HCT116 (cell line): ENCODE measurements around the gene ZNF584. TPM values are rescaled to one million over a fixed set of nuclear protein-coding genes. Genes with fewer than 3 reads are reported as not detected.

ENCODE experiments used
- ATAC-seq: fragments of 200-7000 bp; cut with Tn5 transposase; 2 replicates; pipeline ENCODE4 v1.9.1; 2020; ENCODE audit warnings: mild to moderate bottlenecking, moderate library complexity
- BruUV-seq: library from RNA; stranded (reverse); fragments of 400-500 nt; replicated peaks from 2 replicates; lab custom pipeline; 2021; lab: Mats Ljungman, UMichigan
- CTCF ChIA-PET: fragments of 300-600 bp; sonication (Branson Sonifier 250); formaldehyde crosslinking; loops from one replicate; lab custom pipeline; 2021; ENCODE audit warnings: antibody characterized with exemption; lab: Charles Lee
- POLR2A ChIA-PET: fragments of 300-600, 350-600 bp; sonication (Branson Sonifier 250); formaldehyde crosslinking; loops from one replicate; lab custom pipeline; 2021; ENCODE audit warnings: antibody characterized with exemption; lab: Charles Lee
- RAD21 ChIA-PET, 2 experiments: fragments of 300-600 bp; sonication (Branson Sonifier 250); formaldehyde crosslinking; loops; one replicate each; lab custom pipeline; 2023; ENCODE audit warnings: low total read pairs in 2 of 2; ENCODE audit not compliant: uncharacterized antibody in 2 of 2, unreplicated experiment in 2 of 2, low non-redundant PET in 1 of 2; lab: Charles Lee
- DNase-seq: peaks from one replicate; pipeline ENCODE4 v3.0.0-alpha.2; 2010; ENCODE audit warnings: low read depth, low spot score
- H2AFZ ChIP-seq: fragments of 200-600 bp; shearing (Covaris generic), sonication (generic); 2 replicates; pipeline ENCODE4 v1.6.1; 2017; ENCODE audit warnings: low read depth, mixed run types, mixed read lengths, antibody characterized with exemption, low read length; ENCODE audit not compliant: poor library complexity, severe bottlenecking
- H3K27ac ChIP-seq: 2 replicates; pipeline ENCODE4 v1.5.1; 2012; ENCODE audit warnings: low read depth, low read length
- H3K27me3 ChIP-seq: fragments of 200-600 bp; sonication (generic); 2 replicates; pipeline ENCODE4 v1.6.1; 2016; ENCODE audit warnings: mixed run types, low read length, mixed read lengths; ENCODE audit not compliant: insufficient read depth
- H3K36me3 ChIP-seq, 2 experiments: fragments of 200-500 bp in 1 of 2; fragments of 200-600 bp in 1 of 2; sonication (Bioruptor generic) in 1 of 2; sonication (generic) in 1 of 2; 2 replicates each; pipeline versions ENCODE4 v1.5.1 to v1.6.1; 2014 to 2016; ENCODE audit warnings: low read length in 2 of 2, inconsistent platforms in 1 of 2, mixed read lengths in 1 of 2, mixed run types in 1 of 2; ENCODE audit not compliant: insufficient read depth in 2 of 2, control insufficient read depth in 1 of 2
- H3K4me1 ChIP-seq, 2 experiments: fragments of 200-600 bp in 1 of 2; sonication (generic) in 1 of 2; 2 replicates each; pipeline versions ENCODE4 v1.5.1 to v1.6.1; 2012 to 2017; ENCODE audit warnings: low read length in 2 of 2, inconsistent platforms in 1 of 2, mild to moderate bottlenecking in 1 of 2, mixed read lengths in 1 of 2, mixed run types in 1 of 2, moderate library complexity in 1 of 2; ENCODE audit not compliant: insufficient read depth in 2 of 2, control insufficient read depth in 1 of 2
- H3K4me2 ChIP-seq: fragments of 200-600 bp; sonication (generic); 2 replicates; pipeline ENCODE4 v1.6.1; 2017; ENCODE audit warnings: mixed run types, low read length, mixed read lengths
- H3K4me3 ChIP-seq, 2 experiments: fragments of 200-600 bp in 1 of 2; sonication (generic) in 1 of 2; replicated peaks in 1 of 2; 2 replicates each; pipeline ENCODE4 v1.5.1; 2011 to 2016; ENCODE audit warnings: low read length in 2 of 2, control low read depth in 1 of 2, low read depth in 1 of 2, mild to moderate bottlenecking in 1 of 2, mixed read lengths in 1 of 2, mixed run types in 1 of 2
- H3K79me2 ChIP-seq: fragments of 200-600 bp; sonication (generic); 2 replicates; pipeline ENCODE4 v1.6.1; 2017; ENCODE audit warnings: mild to moderate bottlenecking, mixed run types, low read length, moderate library complexity, mixed read lengths; ENCODE audit not compliant: insufficient read depth
- H3K9ac ChIP-seq: fragments of 200-600 bp; sonication (generic); 2 replicates; pipeline ENCODE4 v1.6.1; 2016; ENCODE audit warnings: low read length, mixed read lengths
- H3K9me2 ChIP-seq: fragments of 200-600 bp; sonication (generic), shearing (Covaris generic); 2 replicates; pipeline ENCODE4 v1.6.1; 2017; ENCODE audit warnings: mixed run types, mild to moderate bottlenecking, moderate library complexity; ENCODE audit not compliant: insufficient read depth
- H3K9me3 ChIP-seq, 2 experiments: fragments of 200-500 bp in 1 of 2; fragments of 200-600 bp in 1 of 2; sonication (Bioruptor generic) in 1 of 2; sonication (generic) in 1 of 2; 2 replicates each; pipeline ENCODE4 v1.6.1; 2014 to 2017; ENCODE audit warnings: low read length in 2 of 2, mixed read lengths in 2 of 2, inconsistent platforms in 1 of 2, low read depth in 1 of 2, mild to moderate bottlenecking in 1 of 2, mixed run types in 1 of 2, moderate library complexity in 1 of 2; ENCODE audit not compliant: control insufficient read depth in 1 of 2, insufficient read depth in 1 of 2
- H4K20me1 ChIP-seq: fragments of 200-600 bp; sonication (generic), shearing (Covaris generic); 2 replicates; pipeline ENCODE4 v1.6.1; 2017; ENCODE audit warnings: mixed run types, mild to moderate bottlenecking, moderate library complexity; ENCODE audit not compliant: insufficient read depth
- CEBPB ChIP-seq: IDR thresholded peaks from 2 replicates; pipeline ENCODE4 v1.6.1; 2012; ENCODE audit warnings: low read depth
- EGR1 ChIP-seq: IDR thresholded peaks from 2 replicates; pipeline ENCODE4 v1.6.1; 2012; ENCODE audit warnings: low read depth
- ELF1 ChIP-seq: IDR thresholded peaks from 2 replicates; pipeline ENCODE4 v1.6.1; 2012; ENCODE audit warnings: low read depth, borderline replicate concordance
- JUND ChIP-seq: IDR thresholded peaks from 2 replicates; pipeline ENCODE4 v1.6.1; 2012
- RAD21 ChIP-seq: IDR thresholded peaks from 2 replicates; pipeline ENCODE4 v1.6.1; 2012; ENCODE audit warnings: low read depth, mild to moderate bottlenecking
- SP1 ChIP-seq: IDR thresholded peaks from 2 replicates; pipeline ENCODE4 v1.6.1; 2012; ENCODE audit warnings: low read depth
- YY1 ChIP-seq: IDR thresholded peaks from 2 replicates; pipeline ENCODE4 v1.6.1; 2011; ENCODE audit warnings: low read length, low read depth, moderate library complexity, mild to moderate bottlenecking; ENCODE audit not compliant: insufficient replicate concordance; ENCODE audit errors: extremely low read depth
- ZNF274 ChIP-seq: fragments of 200-500 bp; sonication (Bioruptor generic); IDR thresholded peaks from 2 replicates; pipeline ENCODE4 v1.6.1; 2014; ENCODE audit warnings: mild to moderate bottlenecking, low read depth, low read length, inconsistent platforms
- intact Hi-C: fragments of 100-400 bp; cut with micrococcal nuclease; formaldehyde crosslinking; loops from 2 replicates; pipeline ENCODE4 v1.10.0; 2022
- total RNA-seq: library from RNA; stranded (reverse); gene quantifications from one replicate; pipeline ENCODE4 v1.2.1, GENCODE V29; 2021; ENCODE audit not compliant: unreplicated experiment
- TF ChIP-seq, protein P1 (sequence below), 3 experiments: fragments of 200-600 bp in 1 of 3; sonication (generic) in 1 of 3; IDR thresholded peaks in 2 of 3; conservative IDR thresholded peaks in 1 of 3; 2 replicates each; pipeline ENCODE4 v1.5.1; 2012 to 2017; ENCODE audit warnings: low read depth in 2 of 3, low read length in 2 of 3, antibody characterized with exemption in 1 of 3, borderline replicate concordance in 1 of 3, control low read depth in 1 of 3, mild to moderate bottlenecking in 1 of 3, mixed read lengths in 1 of 3, mixed run types in 1 of 3, moderate library complexity in 1 of 3; ENCODE audit not compliant: insufficient read depth in 1 of 3

The ZNF584 gene
- total RNA-seq, 1 experiment from 2014 or later, result 25.8 TPM

DNA sequence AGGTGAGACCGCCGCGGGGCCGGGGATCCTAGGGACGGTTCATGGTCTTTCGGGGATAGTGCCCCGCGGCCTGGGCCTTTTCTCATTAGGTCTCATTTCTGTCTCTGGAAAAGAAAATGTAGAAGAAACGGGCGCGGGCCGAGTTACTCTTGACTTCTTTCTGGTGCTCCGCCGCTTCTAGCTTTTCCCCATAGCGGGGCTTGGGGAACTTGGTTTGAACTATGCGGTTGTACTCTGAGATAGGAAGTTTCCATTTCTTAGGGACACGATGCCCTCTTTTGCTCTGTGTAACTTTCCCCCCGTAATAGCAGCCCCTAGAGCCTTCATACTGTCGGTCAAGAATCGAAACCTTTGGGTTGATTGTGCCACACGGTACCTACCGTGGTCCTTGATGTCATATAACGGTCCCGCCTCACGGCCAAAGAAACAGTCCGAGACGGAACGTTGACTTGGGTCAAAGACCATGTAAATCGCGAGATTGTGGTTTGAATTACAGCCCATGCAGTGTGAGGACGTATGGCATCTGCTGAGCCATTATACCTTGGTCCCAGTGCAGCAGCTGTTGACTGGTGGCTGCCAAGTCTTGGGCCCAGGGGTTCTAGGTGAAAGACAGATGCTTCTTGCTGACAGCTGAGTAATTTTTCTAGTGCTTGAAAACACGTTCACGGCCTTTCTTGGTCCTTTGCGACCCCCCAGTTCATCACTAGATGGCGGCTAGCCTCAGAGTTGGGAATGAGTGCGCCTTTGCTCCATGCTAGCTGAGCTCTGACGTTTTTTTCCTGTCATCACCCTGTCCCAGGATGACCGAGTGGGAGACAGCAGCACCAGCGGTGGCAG, 20.9 kb upstream of the ZNF584 start:
- Histone ChIP-seq H3K9me2 (no peaks in the 10 kb centered on the region), H3K36me3 (peaks cover 21 to 47% of the 10 kb centered on the region in 2 experiments; a peak in 3 of 4 replicates), H3K4me2 (peak overlapping the region; percentile 94), H3K4me1 (peaks cover 19 to 53% of the 10 kb centered on the region in 2 experiments), H3K9ac (peak overlapping the region; percentile 100), H3K9me3 (no peaks in the 10 kb centered on the region), H3K4me3 (peak overlapping the region; percentile 62 to 96)
- ChIA-PET CTCF (interaction anchor here (0.6 kb wide), 1 partner anchor 160 kb away, joined by 3 read pairs; no protein-coding TSS in a partner anchor), POLR2A (interaction anchor here (0.7 kb wide), 1 partner anchor 25 kb away, joined by 3 read pairs; the partner anchor contains the start of gene ZNF497), RAD21 (no interaction called here)
- intact Hi-C loops, result no loop called here
- TF ChIP-seq ZNF274 (no peak), ELF1 (no peak), SP1 (no peak), YY1 (no peak), EGR1 (no peak), CEBPB (no peak), JUND (no peak), RAD21 (no peak)
- TF ChIP-seq, protein P1, sequence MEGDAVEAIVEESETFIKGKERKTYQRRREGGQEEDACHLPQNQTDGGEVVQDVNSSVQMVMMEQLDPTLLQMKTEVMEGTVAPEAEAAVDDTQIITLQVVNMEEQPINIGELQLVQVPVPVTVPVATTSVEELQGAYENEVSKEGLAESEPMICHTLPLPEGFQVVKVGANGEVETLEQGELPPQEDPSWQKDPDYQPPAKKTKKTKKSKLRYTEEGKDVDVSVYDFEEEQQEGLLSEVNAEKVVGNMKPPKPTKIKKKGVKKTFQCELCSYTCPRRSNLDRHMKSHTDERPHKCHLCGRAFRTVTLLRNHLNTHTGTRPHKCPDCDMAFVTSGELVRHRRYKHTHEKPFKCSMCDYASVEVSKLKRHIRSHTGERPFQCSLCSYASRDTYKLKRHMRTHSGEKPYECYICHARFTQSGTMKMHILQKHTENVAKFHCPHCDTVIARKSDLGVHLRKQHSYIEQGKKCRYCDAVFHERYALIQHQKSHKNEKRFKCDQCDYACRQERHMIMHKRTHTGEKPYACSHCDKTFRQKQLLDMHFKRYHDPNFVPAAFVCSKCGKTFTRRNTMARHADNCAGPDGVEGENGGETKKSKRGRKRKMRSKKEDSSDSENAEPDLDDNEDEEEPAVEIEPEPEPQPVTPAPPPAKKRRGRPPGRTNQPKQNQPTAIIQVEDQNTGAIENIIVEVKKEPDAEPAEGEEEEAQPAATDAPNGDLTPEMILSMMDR (IDR thresholded peaks at IDR 0.05 in 2 of 3, conservative IDR thresholded peaks at IDR 0.05 in 1 of 3; ENCODE audit: borderline replicate concordance in 1 of 3, insufficient read depth in 1 of 3, low read depth in 2 of 3, low read length in 2 of 3), result no peak
- TF ChIP-seq, all 23 proteins: peak for 0
- peaks cover 67% of the 10 kb centered on the region for H3K79me2 ChIP-seq
- H2AFZ ChIP-seq, result no peak overlapping the region
- no peaks in the 10 kb centered on the region for H3K27me3 ChIP-seq
- H3K27ac ChIP-seq, result peak overlapping the region; percentile 97
- DNase-seq (no peak), ATAC-seq (no peak)
- H4K20me1 ChIP-seq, result peaks cover 30% of the 10 kb centered on the region; the same call in 1 of the 2 replicates
- BruUV-seq, result TSS peak; percentile 61
